ENCODE measurements around the gene MIPEP.
"Not testable (repeated sequence)": the region's sequence is repeated elsewhere in the genome, so short reads cannot be mapped to it uniquely, and the experiment has no call there.

Gene MIPEP

GRCh38 chr13:23884361-23884760 is 4.8 kb downstream of the MIPEP start:
- not testable (repeated sequence) for DNase-seq

- DNase-seq, result no peak
Measured at GRCh38 chr13:23883255-23883654, 5.9 kb downstream of the MIPEP start.

- DNase-seq, result not testable (repeated sequence)
Measured at GRCh38 chr13:23881402-23881800, 7.8 kb downstream of the MIPEP start.

- DNase-seq, result not testable (repeated sequence)
Measured at GRCh38 chr13:23880493-23881401, 8.5 kb downstream of the MIPEP start.

- no peak for DNase-seq
Measured at GRCh38 chr13:23877286-23877685, 11.9 kb downstream of the MIPEP start.

GRCh38 chr13:23876265-23876664 is 12.9 kb downstream of the MIPEP start:
- peak in 1 of 3 experiments; percentile 10 for DNase-seq

GRCh38 chr13:23871616-23872220 is 17.5 kb downstream of the MIPEP start:
- peak in 2 of 3 experiments; percentile 21 to 40 for DNase-seq

GRCh38 chr13:23870356-23871140 is 18.7 kb downstream of the MIPEP start:
- DNase-seq, result no peak

GRCh38 chr13:23868521-23868920 is 20.7 kb downstream of the MIPEP start:
- DNase-seq, result no peak

- no peak for DNase-seq
Measured at GRCh38 chr13:23867027-23867491, 22.1 kb downstream of the MIPEP start.

GRCh38 chr13:23866420-23867026 is 22.7 kb downstream of the MIPEP start:
- no peak for DNase-seq

GRCh38 chr13:23865906-23866305 is 23.3 kb downstream of the MIPEP start:
- DNase-seq, result no peak

- no peak for DNase-seq
Measured at GRCh38 chr13:23865026-23865425, 24.2 kb downstream of the MIPEP start.

- DNase-seq, result no peak
Measured at GRCh38 chr13:23861310-23861709, 27.9 kb downstream of the MIPEP start.

GRCh38 chr13:23859904-23860303 is 29.3 kb downstream of the MIPEP start:
- no peak for DNase-seq

GRCh38 chr13:23859455-23859854 is 29.7 kb downstream of the MIPEP start:
- DNase-seq, result no peak

- no peak for DNase-seq
Measured at GRCh38 chr13:23858546-23858945, 30.7 kb downstream of the MIPEP start.

GRCh38 chr13:23856008-23856750 is 33.0 kb downstream of the MIPEP start:
- no peak for DNase-seq

GRCh38 chr13:23855360-23855759 is 33.8 kb downstream of the MIPEP start:
- no peak for DNase-seq

- DNase-seq, result no peak
Measured at GRCh38 chr13:23852351-23852750, 36.8 kb downstream of the MIPEP start.

GRCh38 chr13:23851106-23851505 is 38.1 kb downstream of the MIPEP start:
- DNase-seq, result no peak

- no peak for DNase-seq
Measured at GRCh38 chr13:23850134-23850533, 39.1 kb downstream of the MIPEP start.
